GM04503 (cell line): Measurements from ENCODE around the gene TRAPPC5.

Source experiments
- DNase-seq: peaks from one replicate; pipeline ENCODE4 v3.0.0-alpha.2; 2012; ENCODE audit warnings: low read depth

The TRAPPC5 gene

GRCh38 chr19:7645656-7646425 lies 34.8 kb upstream of the TRAPPC5 start:
- DNase-seq: no peak

- DNase-seq: no peak
Measured at GRCh38 chr19:7646426-7646700, 34.3 kb upstream of the TRAPPC5 start.

- no peak for DNase-seq
Measured at GRCh38 chr19:7647156-7647555, 33.5 kb upstream of the TRAPPC5 start.

- no peak for DNase-seq
Measured at GRCh38 chr19:7648265-7649014, 32.2 kb upstream of the TRAPPC5 start.

- no peak for DNase-seq
Measured at GRCh38 chr19:7650148-7650547, 30.5 kb upstream of the TRAPPC5 start.

- no peak for DNase-seq
Measured at GRCh38 chr19:7652061-7652641, 28.5 kb upstream of the TRAPPC5 start.

- no peak for DNase-seq
Measured at GRCh38 chr19:7654401-7654800, 26.2 kb upstream of the TRAPPC5 start.

GRCh38 chr19:7655581-7655980 lies 25.1 kb upstream of the TRAPPC5 start:
- DNase-seq: no peak

GRCh38 chr19:7657131-7657751 lies 23.4 kb upstream of the TRAPPC5 start:
- no peak for DNase-seq

- DNase-seq: no peak
Measured at GRCh38 chr19:7658219-7658686, 22.4 kb upstream of the TRAPPC5 start.

GRCh38 chr19:7661744-7662538 lies 18.7 kb upstream of the TRAPPC5 start:
- no peak for DNase-seq

GRCh38 chr19:7662657-7663056 lies 18.0 kb upstream of the TRAPPC5 start:
- DNase-seq: no peak

GRCh38 chr19:7663706-7664105 lies 16.9 kb upstream of the TRAPPC5 start:
- DNase-seq: no peak

GRCh38 chr19:7665076-7665475 lies 15.6 kb upstream of the TRAPPC5 start:
- no peak for DNase-seq

- DNase-seq: no peak
Measured at GRCh38 chr19:7668842-7669241, 11.8 kb upstream of the TRAPPC5 start, which contains the start of gene RETN. RETN (plus strand) TSS chr19:7669049; CDS start chr19:7669327, 278 bp downstream.

GRCh38 chr19:7669641-7670040 lies 11.0 kb upstream of the TRAPPC5 start:
- DNase-seq: no peak

GRCh38 chr19:7670150-7670783 lies 10.4 kb upstream of the TRAPPC5 start:
- DNase-seq: no peak

- DNase-seq: no peak
Measured at GRCh38 chr19:7670790-7671189, 9.8 kb upstream of the TRAPPC5 start.

- no peak for DNase-seq
Measured at GRCh38 chr19:7672522-7672921, 8.1 kb upstream of the TRAPPC5 start.

- no peak for DNase-seq
Measured at GRCh38 chr19:7674010-7675005, 6.3 kb upstream of the TRAPPC5 start.
